HL-60 (cell line): ENCODE results near the gene MIDN.

Experiments
- DNase-seq, 2 experiments: peaks; one replicate each; pipeline ENCODE4 v3.0.0-alpha.2; 2010 to 2020; ENCODE audit warnings: low read depth in 1 of 2, low spot score in 1 of 2
- H3K27ac ChIP-seq: fragments of 250-450 bp; sonication (Bioruptor Pico); replicated peaks from 2 replicates; pipeline ENCODE4 v1.5.1; 2020; ENCODE audit warnings: mild to moderate bottlenecking, moderate library complexity
- H3K27me3 ChIP-seq: fragments of 250-450 bp; sonication (Bioruptor Pico); 2 replicates; pipeline ENCODE4 v1.5.1; 2021; ENCODE audit warnings: mild to moderate bottlenecking, moderate library complexity; ENCODE audit not compliant: insufficient read depth, poor library complexity, severe bottlenecking
- H3K4me3 ChIP-seq: replicated peaks from 2 replicates; pipeline ENCODE4 v1.5.1; 2011; ENCODE audit warnings: mild to moderate bottlenecking, control low read depth, low read length; ENCODE audit not compliant: insufficient read depth
- CTCF ChIP-seq: IDR thresholded peaks from one replicate; pipeline ENCODE4 v1.5.1; 2011; ENCODE audit warnings: low read length, control low read depth, inconsistent platforms; ENCODE audit not compliant: insufficient read depth
- GABPA ChIP-seq: IDR thresholded peaks from 2 replicates; pipeline ENCODE4 v1.6.1; 2012; ENCODE audit warnings: low read depth
- POLR2AphosphoS5 ChIP-seq: IDR thresholded peaks from 2 replicates; pipeline ENCODE4 v1.6.1; 2012; ENCODE audit warnings: low read depth
- SPI1 ChIP-seq: IDR thresholded peaks from 2 replicates; pipeline ENCODE4 v1.6.1; 2012; ENCODE audit warnings: low read depth, mild to moderate bottlenecking, borderline replicate concordance
- TF ChIP-seq, protein P1 (sequence below): IDR thresholded peaks from 2 replicates; pipeline ENCODE4 v1.6.1; 2012; ENCODE audit warnings: low read depth; ENCODE audit not compliant: insufficient replicate concordance

The MIDN gene

GRCh38 chr19:1288833-1289685 lies 40.7 kb downstream of the MIDN start:
- no peak for TF ChIP-seq POLR2AphosphoS5
- no peak for TF ChIP-seq CTCF
- no peak for TF ChIP-seq SPI1
- TF ChIP-seq GABPA, result no peak
- TF ChIP-seq, protein P1, sequence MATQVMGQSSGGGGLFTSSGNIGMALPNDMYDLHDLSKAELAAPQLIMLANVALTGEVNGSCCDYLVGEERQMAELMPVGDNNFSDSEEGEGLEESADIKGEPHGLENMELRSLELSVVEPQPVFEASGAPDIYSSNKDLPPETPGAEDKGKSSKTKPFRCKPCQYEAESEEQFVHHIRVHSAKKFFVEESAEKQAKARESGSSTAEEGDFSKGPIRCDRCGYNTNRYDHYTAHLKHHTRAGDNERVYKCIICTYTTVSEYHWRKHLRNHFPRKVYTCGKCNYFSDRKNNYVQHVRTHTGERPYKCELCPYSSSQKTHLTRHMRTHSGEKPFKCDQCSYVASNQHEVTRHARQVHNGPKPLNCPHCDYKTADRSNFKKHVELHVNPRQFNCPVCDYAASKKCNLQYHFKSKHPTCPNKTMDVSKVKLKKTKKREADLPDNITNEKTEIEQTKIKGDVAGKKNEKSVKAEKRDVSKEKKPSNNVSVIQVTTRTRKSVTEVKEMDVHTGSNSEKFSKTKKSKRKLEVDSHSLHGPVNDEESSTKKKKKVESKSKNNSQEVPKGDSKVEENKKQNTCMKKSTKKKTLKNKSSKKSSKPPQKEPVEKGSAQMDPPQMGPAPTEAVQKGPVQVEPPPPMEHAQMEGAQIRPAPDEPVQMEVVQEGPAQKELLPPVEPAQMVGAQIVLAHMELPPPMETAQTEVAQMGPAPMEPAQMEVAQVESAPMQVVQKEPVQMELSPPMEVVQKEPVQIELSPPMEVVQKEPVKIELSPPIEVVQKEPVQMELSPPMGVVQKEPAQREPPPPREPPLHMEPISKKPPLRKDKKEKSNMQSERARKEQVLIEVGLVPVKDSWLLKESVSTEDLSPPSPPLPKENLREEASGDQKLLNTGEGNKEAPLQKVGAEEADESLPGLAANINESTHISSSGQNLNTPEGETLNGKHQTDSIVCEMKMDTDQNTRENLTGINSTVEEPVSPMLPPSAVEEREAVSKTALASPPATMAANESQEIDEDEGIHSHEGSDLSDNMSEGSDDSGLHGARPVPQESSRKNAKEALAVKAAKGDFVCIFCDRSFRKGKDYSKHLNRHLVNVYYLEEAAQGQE, result no peak
- H3K27me3 ChIP-seq, result peaks cover 91% of the 10 kb centered on the region
- H3K27ac ChIP-seq, result no peak overlapping the region
- no peak for DNase-seq
- no peak overlapping the region for H3K4me3 ChIP-seq

DNA sequence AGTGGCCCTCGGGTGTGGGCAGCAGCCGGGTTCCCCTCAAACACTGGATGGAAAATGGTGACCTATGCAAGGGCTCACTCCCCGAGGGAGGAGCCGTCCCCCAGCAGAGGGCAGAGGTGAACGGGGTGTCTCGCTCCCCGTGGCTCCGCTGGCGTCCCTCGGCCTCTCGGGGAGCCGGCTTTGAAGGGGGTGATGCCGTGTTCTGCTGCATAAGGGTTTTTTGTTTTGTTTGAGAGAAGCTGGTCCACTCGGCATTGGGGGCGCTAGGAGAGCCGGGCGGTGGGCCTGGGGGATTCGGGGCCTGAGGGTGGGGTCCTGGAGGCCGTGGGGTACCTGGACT lies 41.3 kb downstream of the MIDN start:
- Histone ChIP-seq H3K4me3 (no peak overlapping the region), H3K27me3 (peaks cover 91% of the 10 kb centered on the region), H3K27ac (no peak overlapping the region)
- DNase-seq, result no peak
- TF ChIP-seq SPI1 (no peak), CTCF (no peak), GABPA (no peak), POLR2AphosphoS5 (no peak)
- TF ChIP-seq, protein P1, result no peak

DNA sequence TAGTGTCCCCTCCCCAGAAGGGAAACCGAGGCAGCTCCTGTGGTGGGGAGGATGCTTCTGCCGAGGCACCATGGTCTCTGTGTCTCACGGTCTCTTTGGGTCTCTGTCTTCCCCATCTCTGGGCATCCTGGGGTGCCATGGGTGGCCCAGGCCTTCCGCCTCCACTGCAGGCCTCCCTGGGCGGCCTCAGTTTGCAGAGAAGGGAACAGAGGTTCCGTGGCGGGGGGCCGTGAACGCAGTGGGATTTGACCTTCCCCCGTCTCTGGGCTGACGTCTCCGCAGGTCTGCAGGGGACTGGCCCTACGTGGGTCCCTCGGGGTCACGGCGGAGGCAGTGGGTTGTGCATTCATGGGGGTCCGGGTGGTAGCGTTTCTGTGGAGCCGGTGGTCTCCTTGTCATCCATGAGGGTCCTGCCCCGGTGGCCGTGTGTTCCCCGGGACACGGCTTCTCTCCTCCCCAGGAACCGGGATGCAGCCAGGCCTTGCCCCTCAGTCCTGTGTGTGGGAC lies 41.9 kb downstream of the MIDN start:
- TF ChIP-seq SPI1 (no peak), POLR2AphosphoS5 (no peak), GABPA (no peak), CTCF (no peak)
- TF ChIP-seq, protein P1, result no peak
- Histone ChIP-seq H3K27me3 (peaks cover 91% of the 10 kb centered on the region), H3K27ac (no peak overlapping the region), H3K4me3 (no peak overlapping the region)
- no peak for DNase-seq
